Esophagus squamous epithelium (tissue), 4 donors: ENCODE data around the gene TARP.

Source experiments
- CTCF ChIP-seq, 6 experiments: fragments of 450-650 bp in 4 of 6; fragments of 200-600 bp in 2 of 6; sonication (generic) in 2 of 6; IDR thresholded peaks; one replicate each; pipeline ENCODE4 v1.5.1; 2016 to 2019; ENCODE audit warnings: antibody characterized with exemption in 6 of 6, mild to moderate bottlenecking in 4 of 6, moderate library complexity in 4 of 6
- POLR2A ChIP-seq, 4 donors: fragments of 450-650 bp; IDR thresholded peaks; one replicate each; pipeline ENCODE4 v1.6.1; 2017; ENCODE audit warnings: antibody characterized with exemption in 4 of 4, mild to moderate bottlenecking in 4 of 4, moderate library complexity in 3 of 4

GRCh38 chr7:38292442-38292841 lies 19.0 kb upstream of the TARP start:
- TF ChIP-seq CTCF (IDR thresholded peaks at IDR 0.05) (no peak), POLR2A (IDR thresholded peaks at IDR 0.05) (no peak)
